NCI-H146 (cell line): ENCODE results near the gene IGSF9.

Experiments used
- DNase-seq: peaks from one replicate; lab custom pipeline; 2025; lab: John Stamatoyannopoulos, UW

IGSF9 gene

DNA sequence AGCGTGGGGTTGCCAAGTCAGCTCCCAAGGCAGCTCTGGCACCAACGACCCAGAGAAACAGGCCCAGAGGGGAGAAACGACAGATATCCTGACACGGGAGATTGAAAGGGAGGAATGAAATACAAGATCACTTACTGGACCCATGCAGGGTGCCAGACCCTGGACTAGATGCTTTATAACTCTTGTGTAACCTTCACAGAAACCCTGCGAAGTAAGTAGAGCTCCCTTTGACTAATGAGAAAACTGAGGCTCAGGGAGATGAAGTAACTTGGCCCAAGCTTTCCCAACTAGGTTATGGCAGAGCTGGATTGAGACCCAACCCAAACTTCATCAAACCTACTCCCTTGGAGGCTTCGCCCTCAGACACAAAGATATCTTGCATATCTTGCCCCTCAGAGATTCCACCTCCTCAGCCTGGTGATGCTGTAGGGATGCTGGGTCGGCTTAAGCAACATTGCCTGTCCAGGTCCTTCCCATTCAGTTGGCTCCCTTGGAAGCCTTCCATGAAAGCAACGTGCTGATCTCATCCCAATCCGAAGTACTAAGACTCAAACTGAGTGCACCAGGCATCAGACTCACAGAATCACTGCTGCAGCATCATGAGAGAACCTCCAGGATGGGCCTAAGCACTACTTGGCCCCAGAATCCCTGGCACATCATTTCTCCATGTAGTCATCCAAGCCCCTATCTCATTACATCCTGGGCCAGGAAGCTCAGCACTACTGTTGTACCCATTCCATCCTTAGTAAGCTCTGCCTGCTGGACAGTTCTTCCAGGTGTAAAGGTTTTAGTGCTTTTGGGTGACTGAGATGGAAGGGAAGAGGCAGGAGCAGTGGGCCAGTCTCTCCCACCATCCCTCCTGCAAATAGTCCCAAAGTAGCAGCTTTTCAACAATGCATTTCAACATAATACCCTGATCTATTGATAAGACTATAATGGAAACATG lies 1.1 kb upstream of the IGSF9 start:
- DNase-seq: no peak

DNA sequence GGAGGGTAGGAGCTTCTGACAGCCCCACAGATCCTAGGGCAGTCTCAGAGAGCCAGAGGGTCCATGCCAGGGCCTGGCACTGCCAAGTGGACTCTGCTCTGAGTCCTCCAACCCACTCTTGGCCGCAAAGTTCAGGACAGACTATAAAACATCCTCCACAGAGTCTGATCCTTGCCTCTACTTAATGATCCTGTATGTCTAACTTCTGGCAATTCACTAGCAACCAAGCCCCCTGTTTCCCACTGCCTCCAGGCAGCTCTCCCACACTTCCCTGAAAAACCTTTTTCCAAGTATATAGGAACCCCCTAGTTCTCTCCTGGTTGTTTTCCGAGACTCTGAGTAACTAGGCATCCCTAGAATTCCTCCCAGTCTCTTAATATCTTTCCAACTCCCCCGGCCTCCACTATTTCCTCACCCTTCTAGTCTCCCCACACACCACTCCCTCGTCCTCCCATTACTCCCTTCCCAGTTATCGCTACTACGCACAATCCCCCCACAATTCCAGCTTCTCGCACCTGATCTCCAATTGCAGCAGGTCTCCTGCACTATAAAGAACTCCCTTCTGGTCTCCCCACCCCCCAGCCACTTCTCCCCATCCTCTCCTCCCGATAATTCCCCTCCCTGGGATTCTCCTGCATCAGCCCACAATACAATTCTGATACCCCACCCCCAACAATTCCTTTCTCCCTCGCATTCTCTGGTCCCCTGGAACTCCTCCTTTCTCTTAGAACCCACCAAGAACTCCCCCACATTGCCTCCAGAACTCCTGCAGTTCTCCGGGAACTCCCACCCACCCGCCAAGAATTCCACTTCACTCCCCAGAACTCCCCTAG lies 574 bp downstream of the IGSF9 start:
- no peak for DNase-seq

DNA sequence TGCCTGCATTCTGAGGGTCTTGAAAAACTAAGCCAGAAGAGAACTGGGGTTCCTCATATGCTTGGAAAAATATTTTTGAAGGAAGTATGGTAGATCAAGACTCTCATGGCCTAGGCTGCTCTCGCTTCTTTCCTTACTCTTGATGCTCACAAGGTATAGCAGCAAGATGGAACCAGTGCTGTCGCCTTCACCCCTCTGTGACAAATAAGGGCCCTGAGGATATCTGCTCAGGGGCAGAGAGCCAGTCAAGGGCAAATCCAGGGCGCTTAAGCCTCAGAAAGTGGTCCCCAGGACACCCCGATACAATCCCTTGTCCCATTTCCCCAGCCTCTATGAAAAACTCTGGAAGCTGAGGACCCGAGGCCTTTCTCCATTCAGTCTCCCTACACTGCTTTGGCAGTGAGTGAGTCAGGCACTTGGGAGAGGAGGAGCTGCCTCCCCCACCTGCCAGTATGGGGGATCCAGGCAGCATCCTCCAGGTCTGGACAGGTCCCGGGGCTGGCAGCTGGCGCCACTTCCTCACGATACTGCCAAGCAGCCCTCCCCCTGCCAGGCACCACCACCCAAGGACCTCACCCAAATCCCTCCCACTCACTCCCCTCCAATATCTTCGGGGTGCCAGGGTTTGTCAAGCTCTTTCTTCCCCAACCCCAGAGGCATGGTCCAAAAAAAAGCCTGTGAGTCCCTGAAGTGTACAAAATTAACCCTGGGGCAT lies 1.3 kb downstream of the IGSF9 start:
- DNase-seq: no peak

DNA sequence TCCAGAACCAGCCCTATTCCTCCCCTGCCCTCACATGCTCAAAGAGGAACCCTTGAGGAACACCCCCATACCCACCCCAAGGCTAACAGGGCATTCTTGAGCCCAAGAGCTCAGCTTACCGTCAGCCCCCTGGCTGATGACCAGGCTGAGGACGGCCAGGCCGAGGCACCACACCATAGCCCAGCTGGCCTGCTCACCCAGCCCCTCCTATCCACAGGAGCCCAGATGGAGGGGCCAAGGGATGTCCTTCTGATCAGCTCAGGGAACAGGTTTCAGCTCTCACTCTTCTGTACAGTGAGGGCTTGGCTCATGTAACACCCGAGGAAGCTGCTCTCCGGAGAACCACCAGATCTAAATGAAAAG lies 2.2 kb downstream of the IGSF9 start:
- DNase-seq: no peak

DNA sequence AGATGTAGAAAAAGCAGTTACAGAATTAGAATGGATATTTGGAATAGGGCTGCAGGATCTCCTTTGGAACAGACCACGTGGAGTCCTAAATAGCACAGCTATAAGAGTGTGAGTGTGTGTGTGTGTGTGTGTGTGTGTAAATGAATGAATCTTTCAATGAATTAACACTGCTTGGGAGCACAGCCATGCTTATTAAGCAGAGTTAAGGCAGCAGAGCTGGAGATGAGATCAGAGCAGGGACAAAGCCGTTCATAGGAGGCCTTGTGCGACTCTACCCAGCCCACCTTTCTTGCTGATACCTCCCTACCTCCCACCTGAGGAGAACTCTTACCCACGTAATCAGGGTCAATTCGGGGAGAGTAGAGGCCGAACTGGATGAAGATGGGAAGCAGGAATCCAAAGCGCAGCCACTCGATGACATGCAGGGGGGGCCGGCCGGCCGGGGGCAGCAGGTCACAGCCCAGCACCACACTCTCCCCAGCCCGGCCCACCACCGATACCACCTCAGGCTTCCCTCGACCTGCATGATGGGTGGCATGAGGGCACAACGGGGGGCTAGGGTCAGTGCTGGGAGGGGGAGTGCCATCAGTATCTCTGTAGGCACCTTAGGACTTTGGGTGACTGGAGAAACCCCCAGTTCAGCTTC lies 2.7 kb downstream of the IGSF9 start:
- no peak for DNase-seq

DNA sequence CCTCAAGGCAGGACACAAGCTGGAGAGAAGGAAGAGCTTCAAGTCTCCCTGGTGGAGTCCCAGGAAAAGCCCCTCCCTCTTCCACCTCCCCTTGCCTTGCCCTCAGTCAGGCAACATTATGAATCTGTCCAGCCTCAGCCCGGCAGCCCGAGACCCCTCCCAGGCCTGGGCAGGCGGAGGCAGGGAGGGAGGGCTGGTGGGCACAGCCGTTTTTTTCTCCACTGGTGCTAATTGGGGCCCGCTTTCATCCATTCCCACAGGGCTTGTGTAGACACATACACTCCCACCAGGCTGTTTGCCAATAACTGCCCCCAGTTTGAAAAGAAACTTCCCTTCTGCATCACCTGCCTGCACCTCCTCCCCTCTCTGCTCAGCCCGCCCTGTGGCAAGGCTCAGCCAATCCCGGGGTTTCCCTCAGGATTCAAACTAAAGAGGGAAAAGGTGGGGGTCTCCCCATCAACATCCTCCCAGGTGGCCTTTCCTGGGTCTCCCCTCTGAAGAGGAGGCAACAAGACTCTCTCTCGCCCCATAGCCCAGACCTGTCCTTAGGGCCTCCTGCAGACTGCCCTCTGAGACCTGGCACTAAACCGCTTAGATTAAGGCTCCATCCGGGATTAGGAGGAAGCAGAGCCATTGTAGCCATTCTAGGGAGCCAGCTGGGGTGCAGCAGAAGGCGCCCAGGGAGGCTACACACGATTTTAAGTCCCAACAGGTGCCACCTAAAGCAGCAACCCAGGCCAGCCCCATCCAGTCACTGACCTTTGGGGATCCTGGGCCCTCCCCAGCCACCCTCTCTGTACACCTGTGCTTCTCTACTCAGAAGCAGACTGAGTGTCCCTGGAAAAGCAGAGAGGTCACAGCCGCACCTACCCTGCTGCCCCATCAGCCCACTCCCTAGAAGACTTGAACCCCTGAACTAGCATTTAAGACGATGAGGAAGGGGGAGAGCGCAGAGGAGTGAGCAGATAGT lies 3.5 kb downstream of the IGSF9 start:
- DNase-seq: peak; percentile 13

DNA sequence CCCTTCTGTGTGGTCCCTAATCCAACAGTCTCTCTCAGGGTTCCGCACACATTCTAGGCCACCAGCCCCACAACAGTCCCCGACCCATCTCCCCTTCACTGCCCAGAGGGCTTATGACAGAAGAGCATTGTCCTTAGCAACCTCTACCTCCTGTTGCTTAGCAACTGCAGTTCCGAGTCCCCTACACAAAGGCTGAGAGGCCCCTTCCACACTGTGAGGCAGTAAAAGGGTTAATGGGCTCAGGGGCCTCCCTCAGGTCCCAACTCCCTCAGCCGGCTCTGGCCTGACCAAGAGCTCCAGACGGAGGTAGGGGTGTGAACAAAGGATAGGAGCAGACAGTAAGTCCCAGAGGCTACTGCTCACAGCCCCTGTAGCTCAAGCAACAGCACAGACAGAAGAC lies 4.3 kb downstream of the IGSF9 start:
- no peak for DNase-seq

DNA sequence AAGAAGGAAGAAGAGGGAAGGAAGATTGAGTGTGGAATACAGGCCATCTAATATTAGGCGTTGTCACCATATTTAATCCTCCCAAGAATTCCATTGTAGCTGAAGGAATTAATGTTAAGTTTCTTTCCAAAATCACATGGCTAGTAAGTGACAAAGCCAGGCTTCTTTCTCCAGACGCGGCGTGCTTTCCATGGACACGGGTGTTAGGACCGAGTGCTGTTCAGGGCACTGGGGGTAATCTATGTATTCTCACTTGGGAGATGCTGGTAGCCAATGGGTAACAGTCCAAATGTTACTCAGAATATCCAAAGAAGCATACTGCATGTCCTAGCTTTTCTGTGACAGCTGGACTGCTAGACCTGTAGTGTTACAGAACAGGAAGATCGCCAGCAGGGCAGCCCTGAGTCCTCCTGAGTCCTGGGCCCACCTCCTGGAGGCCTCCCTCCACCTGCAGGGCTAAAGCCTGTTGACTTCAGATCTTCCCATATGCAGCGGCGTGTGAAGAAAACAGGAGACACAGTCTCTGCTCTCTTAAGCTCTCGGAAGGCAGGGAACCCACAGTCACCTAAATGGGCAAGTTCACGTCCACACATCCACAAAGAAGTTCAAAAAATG lies 5.3 kb downstream of the IGSF9 start:
- no peak for DNase-seq

DNA sequence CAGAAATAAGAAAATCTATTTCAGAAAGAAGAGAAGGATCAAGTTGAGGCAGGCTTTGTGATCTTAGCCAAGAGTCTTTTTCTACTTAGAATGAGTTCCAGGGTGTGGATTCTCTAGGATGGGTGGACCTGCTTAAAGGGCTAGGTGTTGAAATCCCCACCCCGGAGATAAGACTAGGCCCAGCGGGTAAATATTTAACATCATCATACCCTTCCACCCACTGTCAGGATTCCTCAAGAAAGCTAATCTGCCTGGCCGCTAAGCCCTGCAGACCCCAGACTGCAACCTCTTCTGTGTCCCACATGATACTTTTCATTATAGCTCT lies 5.8 kb downstream of the IGSF9 start:
- no peak for DNase-seq

DNA sequence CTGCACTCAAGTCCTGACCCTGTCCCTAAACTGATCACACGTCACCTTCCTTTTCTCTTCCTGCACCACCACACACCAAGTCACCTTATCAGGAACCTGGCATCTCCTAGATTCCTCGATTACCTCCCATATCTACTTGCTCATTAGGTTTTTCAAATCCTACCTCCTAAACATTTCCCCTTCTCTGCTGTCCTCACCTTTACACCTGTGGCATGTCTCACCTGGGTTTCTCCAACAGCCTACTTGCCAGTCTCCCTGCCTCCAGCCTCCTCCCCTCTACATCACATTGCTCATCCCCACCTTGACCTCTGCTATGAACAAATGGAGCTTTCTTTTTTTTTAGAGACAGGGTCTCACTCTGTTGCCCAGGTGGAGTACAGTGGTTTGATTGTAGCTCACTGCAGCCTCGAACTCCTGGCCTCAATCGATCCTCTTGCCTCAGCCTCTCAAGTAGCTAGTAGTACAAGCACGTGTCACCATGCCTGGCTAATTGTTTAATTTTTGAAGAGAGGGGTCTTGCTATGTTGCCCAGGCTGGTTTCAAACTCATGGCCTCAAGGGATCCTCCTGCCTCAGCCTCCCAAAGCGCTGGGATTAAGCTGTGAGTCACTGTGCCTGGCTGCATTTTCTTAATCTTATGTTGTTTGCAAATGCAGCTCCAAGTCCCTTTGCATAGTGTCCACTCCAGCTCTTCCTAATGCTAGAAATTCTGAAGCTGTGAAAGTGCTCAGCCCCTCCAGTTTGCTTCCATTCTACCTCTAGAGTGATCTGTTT lies 6.3 kb downstream of the IGSF9 start:
- DNase-seq: no peak

DNA sequence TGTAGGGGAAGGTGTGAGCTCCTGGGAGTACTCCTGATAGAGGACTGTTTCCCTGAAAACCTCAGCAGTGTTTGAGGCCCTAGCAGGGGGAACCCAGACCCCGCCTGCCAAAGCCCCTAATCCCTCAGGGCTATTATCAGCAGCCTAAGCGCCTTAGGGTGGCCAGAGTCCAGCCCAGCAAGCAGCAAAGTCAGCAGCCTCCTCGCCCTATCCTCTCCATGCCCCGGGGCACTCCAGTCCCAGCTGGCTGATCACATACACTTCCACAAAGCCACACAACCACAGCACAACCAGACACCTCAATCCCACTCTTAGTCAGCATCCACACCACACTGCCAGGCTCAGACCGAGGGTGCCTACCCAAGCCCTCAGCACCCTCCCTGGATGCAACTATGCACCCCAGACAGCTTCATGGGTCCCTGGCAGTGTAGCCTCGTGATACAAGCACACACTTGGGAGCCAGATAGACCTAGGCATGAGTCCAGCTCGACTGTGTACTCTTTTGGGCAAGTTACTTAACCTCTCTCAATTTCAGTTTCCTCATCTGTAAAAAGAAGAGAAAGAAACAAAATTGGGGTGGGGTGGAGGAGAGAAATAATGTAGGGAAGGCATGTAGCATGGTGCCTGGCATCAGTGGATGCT lies 7.1 kb downstream of the IGSF9 start:
- DNase-seq: no peak

DNA sequence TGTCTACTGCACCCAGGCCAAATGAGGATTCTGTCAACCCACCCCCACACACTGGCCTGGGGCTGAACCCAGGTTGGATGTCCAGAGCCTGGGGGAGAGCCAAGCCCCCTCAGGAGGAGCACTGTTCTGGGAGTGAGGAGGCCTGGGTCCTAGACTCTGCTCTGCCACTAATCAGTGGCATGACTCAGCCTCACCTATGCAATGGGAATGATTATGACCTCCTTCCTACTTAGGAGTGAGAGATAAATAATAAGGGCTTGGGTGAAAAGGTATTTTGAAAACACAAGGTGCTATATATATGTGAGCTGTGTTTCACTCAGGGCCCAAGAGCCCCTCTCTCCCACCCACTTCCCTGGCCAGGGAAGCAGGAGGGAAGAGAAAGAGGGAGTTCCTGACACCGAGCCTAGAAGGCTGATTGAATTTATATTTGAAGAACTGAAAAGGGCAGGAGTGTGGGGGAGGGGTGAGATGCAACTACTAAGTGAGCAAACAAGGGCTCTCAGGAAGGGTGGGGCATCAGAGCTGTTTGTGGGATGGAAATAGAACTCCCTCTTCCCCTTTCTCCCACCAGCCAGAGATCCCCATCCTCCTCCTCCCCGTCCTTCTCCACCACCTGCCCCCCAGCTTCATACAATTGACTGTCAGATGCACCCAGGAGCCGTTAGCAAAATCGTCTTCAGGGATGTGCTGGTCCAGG lies 8.2 kb downstream of the IGSF9 start:
- DNase-seq: no peak

DNA sequence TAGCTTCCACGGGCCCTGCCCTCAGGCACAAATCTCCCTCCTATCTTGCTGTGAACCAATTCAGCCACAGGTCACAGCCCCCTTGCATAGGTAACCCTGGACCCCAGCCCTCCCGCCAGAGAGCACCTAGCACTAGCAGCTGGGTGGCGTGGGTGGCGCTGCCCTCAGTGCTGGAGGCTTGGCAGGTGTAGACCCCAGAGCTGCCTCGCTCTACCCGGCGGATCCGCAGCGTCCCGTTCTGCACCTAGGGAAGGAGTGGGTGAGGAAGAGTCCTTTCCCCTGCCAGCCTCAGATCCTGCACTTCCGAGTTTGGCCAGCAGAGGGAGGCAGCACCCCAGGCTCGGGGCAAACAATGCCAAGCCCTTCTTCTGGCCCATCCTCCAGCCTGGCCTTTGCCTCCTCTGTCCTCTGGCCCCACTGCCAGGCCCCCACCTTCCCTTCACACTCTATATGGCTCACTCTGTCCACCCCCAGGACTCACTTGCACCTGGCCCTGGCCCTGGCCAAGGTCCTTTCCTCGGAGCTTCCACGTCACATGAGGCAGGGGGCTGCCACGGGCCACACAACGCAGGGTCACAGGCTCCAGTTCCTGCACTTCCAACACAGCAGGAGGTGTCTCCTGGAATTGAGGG lies 9.0 kb downstream of the IGSF9 start:
- DNase-seq: peak; percentile 28

DNA sequence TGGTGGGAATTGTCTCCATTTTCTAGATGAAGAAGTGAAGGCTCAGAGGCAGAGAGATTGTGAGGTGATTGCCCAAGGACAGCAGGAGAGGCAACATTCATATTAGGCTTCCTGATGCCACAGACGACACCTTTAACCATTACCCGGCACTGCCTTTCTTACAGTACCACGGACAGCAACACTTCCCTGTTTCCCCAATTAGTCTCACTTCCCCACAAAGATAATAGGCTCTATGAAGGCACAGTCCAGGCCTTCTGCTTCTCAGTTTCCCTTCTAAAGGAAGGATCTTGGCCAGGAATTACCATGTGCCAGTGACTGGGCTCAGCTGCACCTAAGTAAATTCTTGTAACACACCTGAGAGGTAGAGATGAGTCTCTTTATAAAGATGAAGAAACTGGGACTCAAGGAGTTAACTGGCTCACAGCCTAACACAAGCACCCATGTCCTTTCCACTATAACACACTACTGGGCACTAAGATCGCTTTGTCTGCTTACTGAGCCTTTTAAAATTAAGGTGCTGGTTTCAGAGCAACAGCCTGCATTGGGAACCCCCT lies 9.6 kb downstream of the IGSF9 start:
- no peak for DNase-seq

DNA sequence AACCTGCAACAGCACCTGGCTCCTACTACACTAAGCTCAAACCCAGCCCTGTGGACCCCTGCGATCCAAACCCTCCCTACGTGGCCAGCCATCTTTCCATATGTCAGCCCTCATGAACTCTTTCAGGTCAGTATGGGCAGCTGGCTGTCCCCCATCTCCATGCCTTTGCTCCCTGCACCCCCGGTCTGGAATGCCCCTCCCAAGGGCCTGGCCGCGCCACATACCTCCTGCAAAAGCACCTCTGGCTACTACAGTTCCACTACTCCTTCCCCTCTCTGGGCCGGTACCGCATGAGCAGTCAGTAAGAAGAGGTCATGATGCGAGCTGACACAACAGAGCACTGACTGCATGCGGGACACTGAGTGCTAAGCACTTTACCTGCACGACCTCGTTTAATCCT lies 10.1 kb downstream of the IGSF9 start:
- DNase-seq: no peak

DNA sequence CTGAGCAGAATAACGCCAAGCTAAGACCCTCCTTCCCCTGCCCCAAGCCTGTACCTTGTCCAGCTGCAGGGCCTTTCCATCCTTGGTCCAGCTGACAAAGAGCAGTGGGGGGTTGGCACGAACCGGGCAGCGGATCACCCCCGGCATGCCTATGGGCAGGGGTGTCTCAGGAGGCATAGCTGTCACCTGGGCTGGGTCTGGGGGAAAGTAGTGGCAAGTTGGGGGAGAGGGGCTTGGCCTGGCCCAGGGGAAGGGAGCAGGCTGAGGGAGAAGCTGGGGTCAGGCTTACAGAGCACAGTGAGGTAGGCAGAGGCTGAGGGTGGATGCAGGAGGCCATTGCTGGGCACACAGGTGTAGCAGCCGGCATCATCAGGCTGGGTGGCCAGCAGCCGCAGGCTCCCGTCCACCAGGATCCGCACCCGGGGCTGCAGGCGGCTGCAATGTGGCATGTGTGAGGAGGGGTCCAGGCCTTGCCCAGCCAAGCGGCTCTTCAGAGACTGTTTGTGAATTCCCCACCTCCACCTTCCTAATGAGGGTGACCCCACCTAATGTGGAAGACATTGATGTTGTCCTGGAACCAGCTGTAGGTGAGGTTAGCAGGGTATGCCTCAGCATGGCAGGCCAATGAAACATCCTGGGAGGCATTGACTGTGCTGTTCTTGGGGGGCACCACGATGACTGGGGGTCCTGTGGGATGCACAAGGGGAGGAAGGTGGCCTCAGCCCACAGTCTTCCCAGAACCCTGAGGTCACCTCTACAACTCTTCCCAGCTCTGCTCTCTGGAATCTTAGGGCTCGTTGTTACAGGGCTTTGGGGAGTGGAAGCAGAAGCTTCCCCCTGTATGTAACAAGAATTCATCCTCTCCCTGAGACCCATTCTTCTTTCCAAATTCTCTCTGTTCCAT lies 11.0 kb downstream of the IGSF9 start:
- no peak for DNase-seq

DNA sequence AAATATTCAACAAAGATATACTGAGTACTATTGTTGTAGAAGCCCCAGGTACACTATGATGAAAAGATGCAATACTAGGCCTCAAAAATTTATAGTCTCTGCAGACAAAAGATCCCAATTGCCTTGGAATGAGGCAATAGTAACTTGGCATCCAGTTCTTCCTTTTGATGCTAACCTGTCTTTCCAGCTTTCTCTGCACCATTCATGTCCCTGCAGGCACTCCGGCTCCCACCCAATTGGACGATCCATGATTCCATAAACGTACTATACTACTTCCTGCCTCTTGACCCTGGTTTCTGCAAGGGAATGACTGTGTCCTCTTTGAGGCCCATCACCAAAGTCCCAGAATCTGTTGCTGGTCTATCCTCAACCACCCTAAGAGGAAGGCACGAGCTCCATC lies 12.1 kb downstream of the IGSF9 start:
- no peak for DNase-seq
